Keratinocyte (primary cell): Measurements from ENCODE around the gene SIPA1L3. TPM values are rescaled to one million over a fixed set of nuclear protein-coding genes. Genes with fewer than 3 reads are reported as not detected.

Experiments
- DNase-seq: peaks from one replicate; pipeline ENCODE4 v3.0.0-alpha.2; 2011; ENCODE audit warnings: low read depth, missing footprints, low spot score
- FAIRE-seq: peaks from 2 replicates; lab custom pipeline; 2011; peaks lifted over from hg19 to GRCh38; lab: Jason Lieb, UNC
- H2AFZ ChIP-seq: 2 replicates; pipeline ENCODE4 v1.6.0; 2012; ENCODE audit warnings: low read length, control low read depth, inconsistent platforms; ENCODE audit not compliant: control insufficient read depth
- H3K27ac ChIP-seq: 2 replicates; pipeline ENCODE4 v1.5.1; 2011; ENCODE audit warnings: low read length; ENCODE audit not compliant: control insufficient read depth, insufficient read depth
- H3K27me3 ChIP-seq: 3 replicates; pipeline ENCODE4 v1.6.0; 2011; ENCODE audit warnings: low read length; ENCODE audit not compliant: control insufficient read depth, insufficient read depth; ENCODE audit errors: extremely low read depth
- H3K36me3 ChIP-seq, 2 experiments: 2 replicates in 1 of 2; 3 replicates in 1 of 2; pipeline ENCODE4 v1.5.1; 2011; ENCODE audit warnings: low read length in 2 of 2, mild to moderate bottlenecking in 1 of 2; ENCODE audit not compliant: control insufficient read depth in 2 of 2, insufficient read depth in 2 of 2; ENCODE audit errors: extremely low read depth in 1 of 2
- H3K4me1 ChIP-seq: 3 replicates; pipeline ENCODE4 v1.5.1; 2011; ENCODE audit warnings: low read length; ENCODE audit not compliant: control insufficient read depth, insufficient read depth; ENCODE audit errors: extremely low read depth
- H3K4me2 ChIP-seq: 3 replicates; pipeline ENCODE4 v1.6.0; 2011; ENCODE audit warnings: low read depth, low read length; ENCODE audit not compliant: control insufficient read depth, insufficient read depth; ENCODE audit errors: extremely low read depth
- H3K4me3 ChIP-seq, 3 experiments: fragments of 200-600 bp in 1 of 3; sonication (generic) in 1 of 3; 2 replicates in 2 of 3; 3 replicates in 1 of 3; pipeline ENCODE4 v1.5.1; 2011 to 2016; ENCODE audit warnings: low read length in 3 of 3, mild to moderate bottlenecking in 3 of 3, control low read depth in 2 of 3, inconsistent platforms in 1 of 3, low read depth in 1 of 3, mixed read lengths in 1 of 3, mixed run types in 1 of 3, moderate library complexity in 1 of 3; ENCODE audit not compliant: control insufficient read depth in 2 of 3, insufficient read depth in 2 of 3; ENCODE audit errors: extremely low read depth in 1 of 3
- H3K79me2 ChIP-seq: 2 replicates; pipeline ENCODE4 v1.6.0; 2012; ENCODE audit warnings: low read length; ENCODE audit not compliant: control insufficient read depth, insufficient read depth
- H3K9ac ChIP-seq: 3 replicates; pipeline ENCODE4 v1.6.0; 2011; ENCODE audit warnings: low read length; ENCODE audit not compliant: control insufficient read depth, insufficient read depth; ENCODE audit errors: extremely low read depth
- H3K9me1 ChIP-seq: 3 replicates; pipeline ENCODE4 v1.6.0; 2011; ENCODE audit warnings: low read length; ENCODE audit not compliant: control insufficient read depth, insufficient read depth; ENCODE audit errors: extremely low read depth
- H3K9me3 ChIP-seq: 2 replicates; pipeline ENCODE4 v1.5.1; 2012; ENCODE audit warnings: low read depth, low read length; ENCODE audit not compliant: control insufficient read depth
- H4K20me1 ChIP-seq: 3 replicates; pipeline ENCODE4 v1.6.0; 2011; ENCODE audit warnings: low read length; ENCODE audit not compliant: control insufficient read depth, insufficient read depth; ENCODE audit errors: extremely low read depth
- CTCF ChIP-seq, 3 experiments: IDR thresholded peaks in 1 of 3; conservative IDR thresholded peaks in 1 of 3; optimal IDR thresholded peaks in 1 of 3; 2 replicates in 2 of 3; 3 replicates in 1 of 3; pipeline versions ENCODE3 to v1.5.1; 2011; ENCODE audit warnings: low read length in 3 of 3, mild to moderate bottlenecking in 3 of 3, moderate library complexity in 2 of 3, control low read depth in 1 of 3, inconsistent platforms in 1 of 3; ENCODE audit not compliant: insufficient read depth in 2 of 3; ENCODE audit errors: extremely low read depth in 1 of 3
- EZH2 ChIP-seq: IDR thresholded peaks from one replicate; pipeline ENCODE4 v1.6.1; 2012; ENCODE audit warnings: inconsistent platforms, mild to moderate bottlenecking, low read length, moderate library complexity
- dilution Hi-C: fragments of 300-500 bp; cut with MboI; formaldehyde crosslinking; loops from one replicate; pipeline ENCODE4 v1.7.0; 2020; ENCODE audit warnings: low sequenced_read_pairs; ENCODE audit not compliant: extremely low pct_ligation_motif_present
- polyA plus RNA-seq, 5 experiments: library from polyadenylated mRNA; depleted of rRNA in 3 of 5; stranded (reverse) in 3 of 5; stranded (forward) in 1 of 5; unstranded in 1 of 5; fragments of >200 nt; gene quantifications; 1 replicate in 1 of 5; 2 replicates in 3 of 5; 3 replicates in 1 of 5; pipeline versions ENCODE4 v1.2.1 to v1.2.3, GENCODE V29; 2011 to 2012; ENCODE audit warnings: missing spikeins in 2 of 5, low read depth in 1 of 5, low replicate concordance in 1 of 5

Gene SIPA1L3
- polyA plus RNA-seq, 1 donor (not counting 4 experiments of a cell fraction or from before 2014, with no cell fraction given), result 8.0 TPM

DNA sequence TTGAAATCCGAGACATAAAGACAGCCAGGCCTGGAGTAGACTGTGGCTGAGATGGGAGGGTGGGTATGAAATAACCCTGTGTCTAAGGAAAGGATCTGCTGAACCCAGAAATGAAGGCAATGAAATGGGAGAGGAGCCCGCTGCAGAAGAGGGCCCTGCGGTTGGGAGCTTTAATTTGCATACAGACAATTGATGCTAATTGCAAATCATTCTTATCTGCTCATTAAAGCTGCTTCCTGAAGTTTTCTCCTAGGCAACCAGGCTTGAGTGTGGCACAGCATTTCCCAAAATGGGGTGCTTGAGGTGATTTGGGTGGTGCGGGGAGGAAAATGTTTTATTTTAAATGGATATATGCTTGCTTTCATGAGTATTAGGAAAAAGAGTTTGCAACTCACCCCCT is 261.6 kb downstream of the SIPA1L3 start:
- no peaks in the 10 kb centered on the region for H3K79me2 ChIP-seq
- H3K36me3 ChIP-seq, result peaks cover 3 to 13% of the 10 kb centered on the region in 2 experiments
- no peak overlapping the region for H3K4me2 ChIP-seq
- H3K27me3 ChIP-seq, result no peaks in the 10 kb centered on the region
- H3K9ac ChIP-seq, result no peak overlapping the region
- H3K4me3 ChIP-seq, result no peak overlapping the region
- H3K9me1 ChIP-seq, result no peaks in the 10 kb centered on the region
- H4K20me1 ChIP-seq, result no peaks in the 10 kb centered on the region
- H3K9me3 ChIP-seq, result no peaks in the 10 kb centered on the region
- dilution Hi-C loops, result no loop called here
- TF ChIP-seq EZH2, result no peak
- no peak for TF ChIP-seq CTCF (optimal IDR thresholded peaks at IDR 0.05 in 1 of 3, IDR thresholded peaks at IDR 0.05 in 1 of 3, conservative IDR thresholded peaks at IDR 0.05 in 1 of 3; ENCODE audit: extremely low read depth in 1 of 3, insufficient read depth in 2 of 3, low read length in 3 of 3)
- no peak for FAIRE-seq
- H3K4me1 ChIP-seq, result peaks cover 8% of the 10 kb centered on the region
- no peak overlapping the region for H2AFZ ChIP-seq
- no peak overlapping the region for H3K27ac ChIP-seq
- DNase-seq, result no peak

DNA sequence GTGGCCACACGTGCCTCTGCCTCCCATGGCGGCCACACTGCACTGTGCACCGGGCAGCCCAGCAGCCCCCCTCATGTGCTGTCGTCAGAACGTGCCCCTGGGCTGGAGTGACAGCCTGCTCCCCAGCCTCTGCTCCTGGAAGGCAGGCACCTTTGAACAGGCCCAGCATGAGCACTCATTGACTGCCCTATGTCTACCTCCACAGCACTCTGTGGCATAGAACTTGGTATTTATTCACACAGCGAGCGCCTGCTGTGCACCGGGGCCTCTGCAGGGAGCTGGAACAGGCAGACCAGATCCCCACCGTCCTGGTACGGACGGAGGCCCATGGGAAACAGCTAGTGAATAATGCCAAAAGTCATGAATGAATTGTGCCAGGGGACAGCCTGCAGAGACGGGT is 263.3 kb downstream of the SIPA1L3 start:
- peaks cover 14% of the 10 kb centered on the region for H3K79me2 ChIP-seq
- no peak overlapping the region for H3K4me3 ChIP-seq
- FAIRE-seq (no peak), DNase-seq (no peak)
- H3K27ac ChIP-seq, result no peak overlapping the region
- H3K4me2 ChIP-seq, result no peak overlapping the region
- no peaks in the 10 kb centered on the region for H3K9me3 ChIP-seq
- no peak overlapping the region for H3K9ac ChIP-seq
- H3K36me3 ChIP-seq, result peaks cover 7 to 8% of the 10 kb centered on the region in 2 experiments
- no peaks in the 10 kb centered on the region for H3K27me3 ChIP-seq
- H3K4me1 ChIP-seq, result peaks cover 23% of the 10 kb centered on the region
- H4K20me1 ChIP-seq, result no peaks in the 10 kb centered on the region
- H3K9me1 ChIP-seq, result no peaks in the 10 kb centered on the region
- no peak for TF ChIP-seq CTCF (optimal IDR thresholded peaks at IDR 0.05 in 1 of 3, IDR thresholded peaks at IDR 0.05 in 1 of 3, conservative IDR thresholded peaks at IDR 0.05 in 1 of 3; ENCODE audit: extremely low read depth in 1 of 3, insufficient read depth in 2 of 3, low read length in 3 of 3)
- no peak for TF ChIP-seq EZH2
- dilution Hi-C loops, result no loop called here
- no peak overlapping the region for H2AFZ ChIP-seq
